HG02852 (cell line): ENCODE results near the gene FRMD4A.

Experiments used
- ATAC-seq: cut with Tn5 transposase; IDR thresholded peaks from one replicate; pipeline ENCODE4 v1.9.1; 2021; ENCODE audit warnings: mild to moderate bottlenecking, moderate library complexity; ENCODE audit not compliant: unreplicated experiment

The FRMD4A gene

GRCh38 chr10:14192746-14193145 lies 138.0 kb downstream of the FRMD4A start:
- ATAC-seq = no peak

GRCh38 chr10:14191871-14192270 lies 138.9 kb downstream of the FRMD4A start:
- ATAC-seq = no peak

- no peak for ATAC-seq
These were observed 139.3 kb downstream of the FRMD4A start for GRCh38 chr10:14191407-14191806.

GRCh38 chr10:14190702-14191101 lies 140.0 kb downstream of the FRMD4A start:
- ATAC-seq = no peak

GRCh38 chr10:14186245-14186644 lies 144.5 kb downstream of the FRMD4A start:
- no peak for ATAC-seq

GRCh38 chr10:14185316-14186045 lies 145.2 kb downstream of the FRMD4A start:
- peak; percentile 77 for ATAC-seq

GRCh38 chr10:14184841-14185315 lies 145.8 kb downstream of the FRMD4A start:
- ATAC-seq = peak; percentile 70

- ATAC-seq = no peak
These were observed 147.9 kb downstream of the FRMD4A start for GRCh38 chr10:14182781-14183180.

- no peak for ATAC-seq
These were observed 149.2 kb downstream of the FRMD4A start for GRCh38 chr10:14181567-14181936.

- ATAC-seq = no peak
These were observed 149.7 kb downstream of the FRMD4A start for GRCh38 chr10:14180911-14181566.

- ATAC-seq = no peak
These were observed 151.5 kb downstream of the FRMD4A start for GRCh38 chr10:14179251-14179650.

- no peak for ATAC-seq
These were observed 156.8 kb downstream of the FRMD4A start for GRCh38 chr10:14173706-14174594.

- ATAC-seq = no peak
These were observed 157.4 kb downstream of the FRMD4A start for GRCh38 chr10:14173391-14173705.

- ATAC-seq = no peak
These were observed 158.3 kb downstream of the FRMD4A start for GRCh38 chr10:14172336-14172950.

- no peak for ATAC-seq
These were observed 159.4 kb downstream of the FRMD4A start for GRCh38 chr10:14171336-14171735.

GRCh38 chr10:14163377-14164086 lies 167.2 kb downstream of the FRMD4A start:
- no peak for ATAC-seq

- no peak for ATAC-seq
These were observed 167.9 kb downstream of the FRMD4A start for GRCh38 chr10:14162629-14163344.

GRCh38 chr10:14162061-14162460 lies 168.7 kb downstream of the FRMD4A start:
- no peak for ATAC-seq

- ATAC-seq = no peak
These were observed 170.4 kb downstream of the FRMD4A start for GRCh38 chr10:14160299-14160698.

- no peak for ATAC-seq
These were observed 172.1 kb downstream of the FRMD4A start for GRCh38 chr10:14158575-14158974.
